HEK293 (cell line): ENCODE measurements around the gene NEAT1.

Experiments used
- AEBP2 ChIP-seq: fragments of 450-650 bp; formaldehyde crosslinking; IDR thresholded peaks from 2 replicates; pipeline ENCODE4 v1.5.1; 2016; ENCODE audit warnings: missing biosample characterization, missing genetic modification characterization, borderline replicate concordance
- BCL6B ChIP-seq: fragments of 450-650 bp; formaldehyde crosslinking; IDR thresholded peaks from 2 replicates; pipeline ENCODE4 v1.5.1; 2017; ENCODE audit warnings: missing biosample characterization, missing genetic modification characterization
- GFI1B ChIP-seq: fragments of 450-650 bp; formaldehyde crosslinking; IDR thresholded peaks from 2 replicates; pipeline ENCODE4 v1.5.1; 2016; ENCODE audit warnings: missing biosample characterization, missing genetic modification characterization
- GLIS2 ChIP-seq: fragments of 450-650 bp; formaldehyde crosslinking; IDR thresholded peaks from 2 replicates; pipeline ENCODE4 v1.5.1; 2016; ENCODE audit warnings: missing biosample characterization, missing genetic modification characterization
- KLF9 ChIP-seq: fragments of 450-650 bp; formaldehyde crosslinking; IDR thresholded peaks from 2 replicates; pipeline ENCODE4 v1.5.1; 2016; ENCODE audit warnings: missing biosample characterization, missing genetic modification characterization, low read depth
- MEIS1 ChIP-seq: sonication (generic); formaldehyde crosslinking; IDR thresholded peaks from 2 replicates; pipeline ENCODE4 v1.8.1; 2022; ENCODE audit warnings: missing genetic modification reagents, mild to moderate bottlenecking, borderline replicate concordance
- OSR2 ChIP-seq: fragments of 450-650 bp; formaldehyde crosslinking; IDR thresholded peaks from 2 replicates; pipeline ENCODE4 v1.5.1; 2016; ENCODE audit warnings: missing biosample characterization, missing genetic modification characterization
- RBAK ChIP-seq: fragments of 450-650 bp; formaldehyde crosslinking; IDR thresholded peaks from 2 replicates; pipeline ENCODE4 v1.5.1; 2016; ENCODE audit warnings: missing biosample characterization, missing genetic modification characterization
- SCRT2 ChIP-seq: fragments of 450-650 bp; formaldehyde crosslinking; IDR thresholded peaks from 2 replicates; pipeline ENCODE4 v1.5.1; 2016; ENCODE audit warnings: missing biosample characterization, missing genetic modification characterization
- SP7 ChIP-seq: fragments of 450-650 bp; formaldehyde crosslinking; IDR thresholded peaks from 2 replicates; pipeline ENCODE4 v1.5.1; 2016; ENCODE audit warnings: missing biosample characterization, missing genetic modification characterization
- ZBTB1 ChIP-seq: fragments of 450-650 bp; formaldehyde crosslinking; IDR thresholded peaks from 2 replicates; pipeline ENCODE4 v1.5.1; 2016; ENCODE audit warnings: missing biosample characterization, missing genetic modification characterization
- ZBTB49 ChIP-seq: fragments of 450-650 bp; formaldehyde crosslinking; IDR thresholded peaks from 2 replicates; pipeline ENCODE4 v1.5.1; 2016; ENCODE audit warnings: missing biosample characterization, missing genetic modification characterization, low read depth
- ZNF133 ChIP-seq: fragments of 450-650 bp; formaldehyde crosslinking; IDR thresholded peaks from 2 replicates; pipeline ENCODE4 v1.5.1; 2016; ENCODE audit warnings: missing biosample characterization, missing genetic modification characterization
- ZNF138 ChIP-seq: fragments of 450-650 bp; formaldehyde crosslinking; IDR thresholded peaks from 2 replicates; pipeline ENCODE4 v1.5.1; 2016; ENCODE audit warnings: missing biosample characterization, missing genetic modification characterization, borderline replicate concordance
- ZNF184 ChIP-seq: fragments of 450-650 bp; IDR thresholded peaks from 2 replicates; pipeline ENCODE4 v1.5.1; 2018; ENCODE audit warnings: missing biosample characterization, mild to moderate bottlenecking, missing genetic modification characterization
- ZNF2 ChIP-seq: fragments of 450-650 bp; formaldehyde crosslinking; IDR thresholded peaks from 2 replicates; pipeline ENCODE4 v1.5.1; 2016; ENCODE audit warnings: missing biosample characterization, missing genetic modification characterization
- ZNF214 ChIP-seq: fragments of 450-650 bp; formaldehyde crosslinking; IDR thresholded peaks from 2 replicates; pipeline ENCODE4 v1.5.1; 2017; ENCODE audit warnings: missing biosample characterization, mild to moderate bottlenecking, missing genetic modification characterization, borderline replicate concordance
- ZNF266 ChIP-seq: fragments of 450-650 bp; formaldehyde crosslinking; IDR thresholded peaks from 2 replicates; pipeline ENCODE4 v1.5.1; 2016; ENCODE audit warnings: missing biosample characterization, missing genetic modification characterization, low read depth
- ZNF280C ChIP-seq: fragments of 450-650 bp; formaldehyde crosslinking; IDR thresholded peaks from 2 replicates; pipeline ENCODE4 v1.5.1; 2016; ENCODE audit warnings: missing biosample characterization, missing genetic modification characterization
- ZNF302 ChIP-seq: fragments of 450-650 bp; formaldehyde crosslinking; IDR thresholded peaks from 2 replicates; pipeline ENCODE4 v1.5.1; 2016; ENCODE audit warnings: missing biosample characterization, missing genetic modification characterization, low read depth
- ZNF311 ChIP-seq: fragments of 450-650 bp; formaldehyde crosslinking; IDR thresholded peaks from 2 replicates; pipeline ENCODE4 v1.5.1; 2017; ENCODE audit warnings: missing biosample characterization, missing genetic modification characterization, borderline replicate concordance
- ZNF350 ChIP-seq: fragments of 450-650 bp; formaldehyde crosslinking; IDR thresholded peaks from 2 replicates; pipeline ENCODE4 v1.5.0; 2017; ENCODE audit warnings: missing biosample characterization, mild to moderate bottlenecking, missing genetic modification characterization
- ZNF391 ChIP-seq: fragments of 450-650 bp; formaldehyde crosslinking; IDR thresholded peaks from 2 replicates; pipeline ENCODE4 v1.5.1; 2016; ENCODE audit warnings: low read depth, missing biosample characterization, missing genetic modification characterization, borderline replicate concordance
- ZNF426 ChIP-seq: fragments of 450-650 bp; formaldehyde crosslinking; IDR thresholded peaks from 2 replicates; pipeline ENCODE4 v1.5.1; 2017; ENCODE audit warnings: missing biosample characterization, missing genetic modification characterization, mild to moderate bottlenecking, inconsistent platforms, moderate library complexity
- ZNF449 ChIP-seq: fragments of 450-650 bp; formaldehyde crosslinking; IDR thresholded peaks from 2 replicates; pipeline ENCODE4 v1.5.1; 2017; ENCODE audit warnings: missing biosample characterization, mild to moderate bottlenecking, missing genetic modification characterization, moderate library complexity
- ZNF48 ChIP-seq: fragments of 450-650 bp; formaldehyde crosslinking; IDR thresholded peaks from 2 replicates; pipeline ENCODE4 v1.5.1; 2016; ENCODE audit warnings: missing biosample characterization, missing genetic modification characterization
- ZNF510 ChIP-seq: fragments of 450-650 bp; formaldehyde crosslinking; IDR thresholded peaks from 2 replicates; pipeline ENCODE4 v1.5.1; 2018; ENCODE audit warnings: mild to moderate bottlenecking, missing genetic modification characterization, missing biosample characterization; ENCODE audit not compliant: insufficient replicate concordance
- ZNF544 ChIP-seq: fragments of 450-650 bp; formaldehyde crosslinking; IDR thresholded peaks from 2 replicates; pipeline ENCODE4 v1.5.0; 2017; ENCODE audit warnings: missing biosample characterization, missing genetic modification characterization
- ZNF585B ChIP-seq: fragments of 450-650 bp; formaldehyde crosslinking; IDR thresholded peaks from 2 replicates; pipeline ENCODE4 v1.5.1; 2016; ENCODE audit warnings: missing biosample characterization, missing genetic modification characterization
- ZNF626 ChIP-seq: fragments of 450-650 bp; sonication (Bioruptor Pico); formaldehyde crosslinking; IDR thresholded peaks from 2 replicates; pipeline ENCODE4 v1.5.1; 2018; ENCODE audit warnings: missing biosample characterization, missing genetic modification characterization, inconsistent platforms
- ZNF670 ChIP-seq: fragments of 450-650 bp; formaldehyde crosslinking; IDR thresholded peaks from 2 replicates; pipeline ENCODE4 v1.5.1; 2016; ENCODE audit warnings: missing biosample characterization, missing genetic modification characterization, low read depth
- ZNF792 ChIP-seq: fragments of 450-650 bp; formaldehyde crosslinking; IDR thresholded peaks from 2 replicates; pipeline ENCODE4 v1.5.1; 2016; ENCODE audit warnings: missing biosample characterization, missing genetic modification characterization
- ZNF843 ChIP-seq: fragments of 450-650 bp; formaldehyde crosslinking; IDR thresholded peaks from 2 replicates; pipeline ENCODE4 v1.5.1; 2016; ENCODE audit warnings: missing biosample characterization, missing genetic modification characterization
- ZXDB ChIP-seq: fragments of 450-650 bp; formaldehyde crosslinking; IDR thresholded peaks from 2 replicates; pipeline ENCODE4 v1.5.1; 2016; ENCODE audit warnings: missing biosample characterization, missing genetic modification characterization

NEAT1 gene

GRCh38 chr11:65468874-65469333 is 46.3 kb downstream of the NEAT1 start (continued):
- TF ChIP-seq ZNF510 (no peak), BCL6B (tag by site-specific recombination) (no peak), GFI1B (tag by site-specific recombination) (no peak), ZNF280C (tag by site-specific recombination) (no peak), ZBTB1 (tag by site-specific recombination) (no peak), RBAK (tag by site-specific recombination) (no peak), ZNF544 (tag by site-specific recombination) (no peak), ZNF426 (tag by site-specific recombination) (no peak), ZNF626 (tag by site-specific recombination) (no peak), ZNF449 (tag by site-specific recombination) (no peak), AEBP2 (tag by site-specific recombination) (no peak), ZNF2 (peak; percentile 97), SCRT2 (tag by site-specific recombination) (peak; percentile 62), ZNF391 (tag by site-specific recombination) (no peak), KLF9 (tag by site-specific recombination) (peak; percentile 34; the same call in 1 of the 2 replicates), SP7 (tag by site-specific recombination) (no peak), OSR2 (tag by site-specific recombination) (no peak), ZNF48 (tag by site-specific recombination) (no peak), ZNF184 (tag by site-specific recombination) (no peak), ZNF138 (no peak), ZNF585B (tag by site-specific recombination) (no peak), ZNF792 (tag by site-specific recombination) (no peak), ZNF266 (no peak), ZNF133 (tag by site-specific recombination) (no peak), ZNF311 (no peak), ZNF670 (tag by site-specific recombination) (no peak), ZNF302 (tag by site-specific recombination) (no peak), ZNF843 (tag by site-specific recombination) (no peak), ZXDB (no peak), GLIS2 (tag by site-specific recombination) (0 out of 2 replicates have a peak, but pooled peaks have one; percentile 24), ZNF350 (tag by site-specific recombination) (no peak), MEIS1 (CRISPR knock-in tag) (no peak), ZBTB49 (tag by site-specific recombination) (no peak), ZNF214 (tag by site-specific recombination) (no peak)
